Stimulated activated CD4-positive, alpha-beta T cell treated with anti-CD3 and anti-CD28 coated beads, Interleukin-2, amount 100 ng/mL, for 4 hours (primary cell): Measurements from ENCODE around the gene PRKCD.

Source experiments
- DNase-seq: peaks from one replicate; pipeline ENCODE4 v3.0.0-alpha.2; 2020; ENCODE audit warnings: low read depth

The PRKCD gene

DNA sequence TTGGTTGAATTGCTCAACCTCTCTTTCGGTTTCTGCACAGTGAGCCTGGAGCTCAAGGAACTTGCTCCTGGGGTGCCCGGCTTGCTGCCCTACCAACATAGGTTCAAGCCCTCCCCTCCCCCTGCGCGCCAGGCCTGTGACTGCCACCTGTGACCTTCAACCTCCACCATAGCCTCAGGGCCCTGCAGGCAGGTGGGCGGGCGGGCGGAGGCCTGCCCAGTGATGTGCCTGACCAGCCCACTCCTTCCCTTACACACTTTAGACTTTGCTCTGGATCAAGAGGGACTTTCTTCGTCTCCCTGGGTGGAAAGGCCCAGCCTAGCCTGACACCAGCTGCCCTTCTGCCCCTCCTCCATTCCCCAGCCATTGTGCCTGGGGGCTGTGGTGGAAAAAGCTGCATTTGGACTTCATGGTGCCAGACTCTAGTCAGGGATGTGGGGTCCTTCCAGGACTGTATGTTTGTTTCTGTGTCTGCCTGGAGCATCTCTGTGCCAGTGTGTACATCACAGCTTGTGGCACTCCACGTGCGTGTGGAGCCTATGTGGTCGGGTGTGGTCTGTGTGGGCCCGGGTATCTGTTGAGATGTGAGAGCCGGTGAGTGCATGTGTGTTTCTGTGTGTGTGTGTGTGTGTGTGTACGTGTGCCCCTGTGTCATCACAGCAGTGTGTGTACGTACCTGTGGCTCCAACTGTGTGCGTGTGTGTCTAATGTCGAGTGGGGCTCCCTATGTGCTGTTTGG is 9.5 kb downstream of the PRKCD start:
- no peak for DNase-seq

DNA sequence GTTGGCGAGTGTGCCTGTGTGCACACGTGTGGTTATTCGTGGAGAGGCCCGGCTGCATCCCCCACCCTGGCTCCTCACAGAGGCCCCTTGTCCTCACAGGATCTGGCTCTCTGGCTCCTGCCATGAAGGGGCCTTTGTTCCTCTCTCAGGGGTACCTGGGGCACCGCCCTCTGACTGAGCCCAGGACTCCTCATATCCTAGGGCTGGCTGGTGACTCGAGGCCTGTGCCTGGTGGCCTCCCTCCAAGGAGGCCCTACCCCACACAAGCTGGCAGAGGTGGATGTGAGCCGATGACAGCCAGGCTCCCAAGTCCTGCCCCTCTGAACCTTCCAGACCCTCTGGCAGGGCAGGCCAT is 10.0 kb downstream of the PRKCD start:
- DNase-seq = no peak

DNA sequence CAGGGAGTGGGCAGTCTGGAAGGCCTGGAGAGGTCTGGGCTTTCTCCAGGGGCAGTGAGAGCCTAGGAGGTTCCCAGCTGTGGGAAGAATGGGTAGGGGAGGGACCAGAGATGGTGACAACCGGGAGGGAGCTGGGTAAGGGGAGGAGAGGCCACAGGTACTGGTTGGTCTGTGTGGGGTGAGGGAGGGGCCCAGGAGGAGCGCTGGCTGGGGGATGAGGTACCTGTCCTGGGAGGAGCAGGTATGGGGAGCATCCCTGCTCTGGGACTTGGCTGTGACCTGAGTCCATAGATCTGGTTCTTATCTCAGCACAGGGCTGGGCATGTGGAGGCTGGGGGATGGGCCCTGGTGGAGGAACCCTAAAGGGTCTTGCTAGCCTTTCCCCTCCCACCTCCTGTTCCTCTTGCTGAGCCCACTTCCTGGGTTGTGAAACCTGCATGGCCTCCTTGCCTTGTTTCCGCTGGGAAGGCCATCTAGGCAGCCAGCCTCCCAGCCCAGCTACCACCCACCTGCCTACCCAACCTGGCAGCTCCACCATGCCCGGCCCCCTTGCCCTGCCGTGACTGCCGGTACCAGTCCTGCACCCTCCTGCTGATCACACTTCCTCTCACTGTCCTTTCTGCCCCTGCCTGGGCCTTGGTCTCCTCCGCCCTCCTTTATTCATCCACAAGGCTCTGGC is 11.0 kb downstream of the PRKCD start:
- DNase-seq = no peak

DNA sequence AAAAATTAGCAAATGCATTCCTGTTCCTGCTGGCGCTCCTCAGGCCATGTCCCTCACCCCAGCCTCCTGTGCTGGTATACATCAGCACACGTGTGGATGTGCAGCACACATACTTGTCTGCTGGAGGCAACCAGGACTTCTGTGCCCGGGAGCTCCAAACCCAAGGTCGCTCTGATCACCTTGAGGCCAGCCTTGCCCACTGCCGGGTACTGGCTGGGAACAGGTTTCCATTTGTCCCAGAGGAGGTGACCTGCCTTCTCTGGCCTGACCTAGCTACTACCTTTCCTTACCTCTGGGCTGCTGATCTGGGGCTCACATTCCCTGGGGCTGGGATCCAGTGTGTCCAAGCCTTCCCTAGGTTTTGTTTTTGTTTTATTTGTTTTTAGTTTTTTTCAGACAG is 12.1 kb downstream of the PRKCD start:
- DNase-seq = no peak

DNA sequence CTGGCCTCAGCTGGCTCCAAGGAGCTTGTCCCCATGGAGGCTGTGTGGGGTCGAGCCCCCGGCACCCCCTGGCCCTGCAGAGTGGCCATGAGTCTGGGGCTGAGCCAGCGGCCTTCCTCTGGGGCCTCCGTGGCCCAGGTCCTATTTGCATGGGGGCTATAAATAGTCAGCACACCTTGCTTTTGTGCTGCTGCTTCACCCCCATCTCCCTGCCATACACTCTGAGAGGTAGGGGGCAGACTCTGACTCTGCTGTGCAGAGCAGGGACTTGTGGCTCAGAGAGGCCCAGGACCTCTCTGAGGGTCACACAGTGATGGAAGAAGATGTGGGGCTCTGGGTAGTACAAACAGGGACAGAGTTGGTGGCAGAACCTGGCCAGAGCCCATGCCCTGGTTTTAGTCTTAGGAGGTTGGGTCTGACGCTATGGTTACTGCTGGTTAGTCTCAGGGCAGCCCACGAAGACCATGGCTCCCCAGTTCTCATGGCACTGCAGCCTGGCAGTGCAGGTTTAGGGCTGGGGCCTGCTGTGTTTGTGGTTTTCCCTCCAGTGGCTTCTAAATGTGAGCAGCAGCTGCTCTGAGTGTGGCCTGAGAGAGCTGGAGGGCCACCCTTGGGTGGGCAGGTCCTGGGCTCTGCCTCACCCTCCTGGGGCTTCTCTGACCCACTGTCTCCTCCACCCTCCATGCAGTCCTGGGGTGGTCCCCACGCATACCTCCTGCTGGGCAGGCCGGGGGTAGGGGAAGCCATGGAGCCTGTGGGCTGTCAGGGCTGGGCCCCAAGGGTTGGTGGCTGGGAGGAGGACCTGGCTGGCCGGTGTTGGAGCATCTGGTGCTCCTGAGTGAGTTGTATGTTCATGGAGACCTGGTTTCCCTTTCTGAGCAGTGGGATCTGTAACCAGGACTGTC is 13.6 kb downstream of the PRKCD start:
- DNase-seq = no peak

DNA sequence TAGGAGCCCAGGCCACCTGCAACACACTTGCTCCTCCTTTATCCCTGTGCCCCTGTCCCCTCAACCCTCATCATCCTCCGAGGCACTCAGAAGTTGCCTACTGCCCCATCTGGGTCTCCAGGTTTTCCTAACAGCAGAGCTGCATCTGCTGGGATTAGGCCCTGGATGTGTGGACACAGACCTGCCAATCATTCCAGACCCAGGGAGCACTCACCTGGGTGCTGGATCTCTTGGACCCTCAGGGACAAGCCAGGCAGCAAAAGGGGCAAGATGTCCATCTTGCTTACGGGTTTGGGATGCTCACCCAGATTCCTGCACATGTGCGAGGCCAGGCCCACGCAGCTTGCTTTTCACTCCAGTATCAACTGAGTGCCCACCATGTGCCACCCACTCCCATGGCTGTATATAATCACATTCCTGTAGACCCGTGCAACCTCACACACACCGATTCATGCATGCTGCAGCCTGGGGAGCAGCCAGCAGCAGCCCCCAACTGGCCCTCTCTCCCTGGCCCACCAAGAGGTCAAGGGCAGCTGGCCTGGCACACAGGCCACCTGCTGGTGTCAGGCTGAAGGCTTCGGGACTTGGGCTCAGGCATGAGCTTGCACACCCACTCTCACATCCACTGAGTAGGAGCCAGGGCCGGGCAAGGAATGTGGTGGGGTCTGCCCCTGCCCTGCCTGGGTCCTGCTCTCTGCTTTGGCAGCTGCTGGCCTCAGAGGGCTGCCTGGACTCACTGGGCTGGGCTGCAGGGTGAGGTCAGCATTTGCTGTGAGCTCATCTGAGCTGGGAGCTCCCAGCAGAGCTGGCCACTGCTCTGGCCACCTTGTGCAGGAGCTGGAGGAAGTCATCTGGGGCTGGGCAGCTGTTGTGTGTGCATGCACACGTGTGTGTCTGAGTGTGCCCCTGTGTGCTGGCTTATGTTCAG is 14.9 kb downstream of the PRKCD start:
- no peak for DNase-seq

DNA sequence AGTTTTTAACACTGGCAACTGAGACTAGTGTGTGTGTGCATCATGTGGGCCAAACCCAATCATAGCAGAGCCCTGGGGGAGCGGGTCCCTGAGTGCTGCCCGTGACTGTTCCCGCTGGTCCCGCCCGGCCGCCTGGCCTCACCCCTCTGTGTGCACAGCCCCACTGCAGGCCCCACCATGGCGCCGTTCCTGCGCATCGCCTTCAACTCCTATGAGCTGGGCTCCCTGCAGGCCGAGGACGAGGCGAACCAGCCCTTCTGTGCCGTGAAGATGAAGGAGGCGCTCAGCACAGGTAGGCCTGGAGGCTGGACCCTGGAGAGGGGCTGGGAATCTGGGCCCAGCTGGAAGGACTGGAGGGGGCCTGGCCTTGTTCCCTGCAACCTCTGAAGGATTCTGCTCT is 17.2 kb downstream of the PRKCD start:
- DNase-seq = no peak

DNA sequence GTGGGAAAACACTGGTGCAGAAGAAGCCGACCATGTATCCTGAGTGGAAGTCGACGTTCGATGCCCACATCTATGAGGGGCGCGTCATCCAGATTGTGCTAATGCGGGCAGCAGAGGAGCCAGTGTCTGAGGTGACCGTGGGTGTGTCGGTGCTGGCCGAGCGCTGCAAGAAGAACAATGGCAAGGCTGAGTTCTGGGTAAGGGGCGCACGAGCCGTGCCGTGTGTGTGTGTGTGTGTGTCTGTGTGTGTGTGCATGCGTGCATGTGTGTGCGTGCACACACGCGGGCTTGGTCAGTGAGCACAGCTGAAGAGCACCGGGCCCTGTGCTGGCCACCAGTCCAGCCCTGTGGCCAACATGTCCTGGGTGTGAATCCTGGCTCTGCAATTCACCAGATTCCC is 18.6 kb downstream of the PRKCD start:
- DNase-seq = no peak

DNA sequence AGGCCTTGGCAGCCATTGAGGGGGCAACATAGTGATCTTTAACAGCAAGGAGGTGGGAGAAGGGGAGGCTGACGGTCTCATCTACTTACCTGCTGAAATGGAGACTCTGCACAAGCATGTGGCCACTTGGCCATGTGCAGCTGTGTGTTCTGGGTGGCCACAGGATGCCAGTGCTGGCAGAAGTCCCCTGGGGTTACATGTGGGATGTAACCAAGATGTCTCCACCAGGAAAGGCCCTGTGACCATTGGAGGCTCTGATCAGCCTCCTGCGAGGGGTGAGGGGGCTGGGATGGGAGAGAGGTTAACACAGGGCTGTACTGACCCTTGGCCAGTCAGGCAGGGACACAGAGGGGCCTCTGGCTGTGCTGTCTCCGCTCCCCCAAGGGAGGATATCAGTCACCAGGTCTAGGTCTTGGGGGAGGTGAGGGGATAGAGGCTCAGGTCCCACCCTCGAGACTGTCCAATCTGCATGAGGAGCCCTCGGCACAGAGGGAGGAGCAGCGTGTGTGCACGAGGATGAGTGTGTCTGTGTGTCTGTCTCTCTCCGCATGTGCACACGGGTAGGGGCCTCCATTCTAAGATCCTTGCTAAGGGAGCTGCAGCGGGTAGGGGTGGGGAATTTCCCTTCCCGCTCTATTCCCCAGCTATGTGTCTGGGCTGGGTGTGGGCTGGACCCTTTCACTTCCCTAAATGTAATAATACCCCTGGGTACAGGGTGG is 19.5 kb downstream of the PRKCD start:
- no peak for DNase-seq

DNA sequence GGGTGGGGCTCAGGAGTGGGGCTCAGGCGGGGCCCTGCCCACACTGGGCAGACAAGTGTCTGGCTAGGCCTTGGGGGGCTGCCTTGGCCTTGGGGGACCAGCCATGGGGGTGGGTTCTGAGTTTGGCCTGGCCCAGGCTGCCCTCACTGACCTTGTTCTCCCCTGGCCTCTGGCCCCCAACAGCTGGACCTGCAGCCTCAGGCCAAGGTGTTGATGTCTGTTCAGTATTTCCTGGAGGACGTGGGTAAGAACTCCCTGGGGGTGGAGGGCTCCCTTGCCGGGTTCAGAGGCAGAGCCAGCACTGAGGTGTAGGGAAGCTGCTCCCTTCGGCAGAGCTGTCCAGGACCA is 20.0 kb downstream of the PRKCD start:
- DNase-seq = no peak

DNA sequence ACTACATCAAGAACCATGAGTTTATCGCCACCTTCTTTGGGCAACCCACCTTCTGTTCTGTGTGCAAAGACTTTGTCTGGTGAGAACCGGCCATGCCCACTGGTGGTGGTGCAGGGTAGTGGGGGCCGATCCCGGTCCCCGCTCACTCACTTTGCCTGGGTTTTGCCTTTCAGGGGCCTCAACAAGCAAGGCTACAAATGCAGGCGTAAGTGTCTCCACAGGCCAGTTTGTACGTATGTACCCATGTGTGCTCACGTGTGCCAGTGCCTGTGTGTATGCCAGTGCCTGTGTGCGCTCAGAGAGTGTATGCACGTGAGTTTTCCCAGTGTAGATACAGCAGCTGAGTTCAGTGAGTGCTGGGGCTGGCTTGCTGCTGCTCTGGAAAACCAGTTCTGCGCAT is 20.5 kb downstream of the PRKCD start:
- DNase-seq = no peak

DNA sequence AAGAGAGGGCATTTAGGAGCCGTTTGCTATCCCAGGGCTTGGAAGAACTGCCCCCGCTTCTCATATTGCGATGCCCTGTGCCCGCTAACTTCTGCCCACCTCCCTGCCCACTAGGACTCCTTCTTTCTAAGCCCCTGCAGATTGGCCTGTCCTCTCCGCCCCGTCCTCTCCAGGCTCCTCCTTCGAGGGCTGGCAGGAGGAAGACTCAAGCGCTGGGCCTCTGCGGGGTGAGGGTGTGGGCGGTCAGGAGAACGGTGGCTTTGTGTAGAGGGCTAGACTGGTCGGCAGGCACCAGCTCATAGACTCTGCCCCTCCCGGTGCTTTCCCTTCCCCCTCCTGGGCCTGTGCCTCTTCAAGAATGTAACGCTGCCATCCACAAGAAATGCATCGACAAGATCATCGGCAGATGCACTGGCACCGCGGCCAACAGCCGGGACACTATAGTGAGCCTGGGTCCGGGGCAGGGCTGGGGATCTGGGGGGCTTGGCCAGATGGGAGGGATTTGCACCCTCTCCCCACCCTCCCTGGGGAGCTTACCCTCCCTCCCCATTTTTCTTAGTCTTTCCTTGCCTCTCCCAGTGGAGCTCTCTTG is 21.9 kb downstream of the PRKCD start:
- no peak for DNase-seq

DNA sequence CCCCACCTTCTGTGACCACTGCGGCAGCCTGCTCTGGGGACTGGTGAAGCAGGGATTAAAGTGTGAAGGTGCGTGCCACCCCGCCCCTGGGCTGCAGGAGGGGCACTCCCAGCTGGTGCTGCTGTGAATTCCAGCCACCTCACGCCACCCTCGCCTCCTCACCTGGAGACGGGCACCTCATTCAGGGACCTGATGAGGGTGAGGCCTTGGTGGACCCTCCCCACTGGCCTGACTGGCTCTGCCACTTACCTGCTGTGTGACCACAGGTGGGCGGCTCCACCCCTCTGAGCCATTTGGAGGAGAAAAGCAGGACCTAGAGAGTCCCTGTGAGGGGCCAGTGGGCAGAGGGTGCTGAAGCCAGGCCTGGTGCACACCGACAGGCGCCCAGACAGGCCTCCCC is 22.5 kb downstream of the PRKCD start:
- no peak for DNase-seq

DNA sequence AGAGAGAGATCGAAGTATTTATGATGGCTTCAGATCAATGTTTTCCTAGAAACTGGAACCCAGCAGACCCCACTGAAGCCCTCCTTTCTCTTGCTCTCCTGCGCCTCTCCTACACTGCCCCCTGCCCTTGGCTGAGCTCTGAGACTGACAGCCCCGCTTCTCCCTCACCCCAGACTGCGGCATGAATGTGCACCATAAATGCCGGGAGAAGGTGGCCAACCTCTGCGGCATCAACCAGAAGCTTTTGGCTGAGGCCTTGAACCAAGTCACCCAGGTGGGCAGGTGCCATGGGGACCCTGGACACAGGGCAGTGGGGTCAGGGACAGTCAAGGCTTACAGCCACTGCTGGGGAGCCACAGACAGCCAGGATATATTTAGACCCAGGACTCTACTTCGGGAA is 23.7 kb downstream of the PRKCD start:
- no peak for DNase-seq

DNA sequence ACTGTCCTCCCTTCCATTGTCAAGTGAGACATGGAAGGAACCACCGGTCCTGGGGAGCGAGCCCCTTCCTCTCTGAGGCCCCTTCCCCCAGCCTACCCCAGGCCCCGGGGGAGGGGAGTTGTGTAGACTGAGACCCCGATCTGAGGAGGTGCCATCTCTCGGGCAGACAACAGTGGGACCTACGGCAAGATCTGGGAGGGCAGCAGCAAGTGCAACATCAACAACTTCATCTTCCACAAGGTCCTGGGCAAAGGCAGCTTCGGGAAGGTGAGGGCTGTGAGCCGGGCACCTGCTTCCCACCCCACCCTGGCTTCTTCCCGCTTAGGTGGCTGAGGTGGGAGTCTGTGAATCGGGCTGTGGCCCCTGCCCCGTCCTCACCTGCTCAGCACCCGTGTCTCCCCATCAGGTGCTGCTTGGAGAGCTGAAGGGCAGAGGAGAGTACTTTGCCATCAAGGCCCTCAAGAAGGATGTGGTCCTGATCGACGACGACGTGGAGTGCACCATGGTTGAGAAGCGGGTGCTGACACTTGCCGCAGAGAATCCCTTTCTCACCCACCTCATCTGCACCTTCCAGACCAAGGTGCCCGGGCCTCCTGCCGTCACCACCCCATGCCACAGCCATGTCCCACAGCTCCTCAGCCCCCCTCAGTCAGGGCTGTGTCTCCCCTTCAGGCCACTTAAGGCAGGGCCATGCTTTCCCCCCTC is 24.9 kb downstream of the PRKCD start:
- DNase-seq = no peak

DNA sequence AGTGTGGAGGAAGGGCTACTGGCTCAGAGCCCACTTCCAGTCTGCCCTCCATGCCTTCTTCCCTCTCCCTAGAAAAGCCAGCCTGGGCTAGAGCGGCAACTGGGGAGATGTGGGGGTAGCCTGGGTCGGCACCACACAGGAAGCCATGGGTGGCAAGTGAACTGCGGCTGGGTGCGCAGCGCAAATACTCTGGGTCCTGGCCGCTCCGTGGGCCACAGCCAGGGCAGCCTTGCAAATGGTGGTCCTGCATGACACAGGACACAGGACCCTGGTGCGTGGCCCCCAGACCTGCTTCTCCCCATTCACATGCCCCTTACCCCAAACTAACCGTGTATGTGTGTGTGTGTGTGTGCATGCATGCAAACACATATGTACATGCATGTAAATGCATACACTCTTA is 25.7 kb downstream of the PRKCD start:
- DNase-seq = no peak

DNA sequence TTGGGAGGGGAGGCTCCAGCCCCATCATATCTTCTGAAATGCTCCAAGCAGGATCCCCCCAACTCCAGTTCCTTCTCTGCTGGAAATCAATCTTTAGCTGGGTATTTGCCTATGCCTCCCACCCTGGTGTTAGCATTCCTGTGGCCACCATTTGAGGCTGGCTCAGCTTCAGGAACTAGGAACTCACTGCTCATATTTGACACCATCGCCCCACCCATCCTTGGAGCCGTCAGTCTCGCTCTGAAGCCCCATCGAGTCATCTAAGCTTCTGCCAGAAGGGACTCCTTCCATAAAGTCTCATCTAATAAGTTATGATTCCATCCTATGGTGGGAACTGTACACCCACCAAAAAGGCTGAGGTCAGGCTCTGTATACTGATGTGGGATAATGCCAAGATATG is 26.4 kb downstream of the PRKCD start:
- no peak for DNase-seq

DNA sequence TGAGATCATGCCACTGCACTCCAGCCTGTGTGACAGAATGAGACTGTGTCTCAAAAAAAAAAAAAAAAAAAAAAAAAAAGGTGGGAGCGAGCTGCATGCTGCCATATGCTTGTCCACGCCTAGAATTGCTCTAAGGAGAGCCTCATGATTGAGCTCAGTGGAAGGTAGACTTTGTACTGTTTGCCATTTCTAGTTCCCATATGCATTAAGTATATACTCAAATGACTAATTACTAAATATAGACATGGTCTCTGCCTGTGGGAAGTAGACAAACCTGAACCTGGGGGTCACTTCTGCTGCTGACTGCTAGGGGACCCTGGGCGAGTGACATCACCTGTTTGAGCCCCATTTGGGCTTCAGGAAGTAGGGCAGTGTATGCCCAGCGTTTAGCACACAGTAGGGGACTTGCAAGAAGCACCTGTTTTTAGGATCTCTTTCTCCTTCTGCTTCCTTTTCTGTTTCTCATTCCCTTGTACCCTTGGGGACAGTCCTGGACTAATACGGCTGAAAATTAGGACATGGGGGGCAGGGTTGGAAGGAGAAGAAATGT is 27.2 kb downstream of the PRKCD start:
- DNase-seq = no peak

DNA sequence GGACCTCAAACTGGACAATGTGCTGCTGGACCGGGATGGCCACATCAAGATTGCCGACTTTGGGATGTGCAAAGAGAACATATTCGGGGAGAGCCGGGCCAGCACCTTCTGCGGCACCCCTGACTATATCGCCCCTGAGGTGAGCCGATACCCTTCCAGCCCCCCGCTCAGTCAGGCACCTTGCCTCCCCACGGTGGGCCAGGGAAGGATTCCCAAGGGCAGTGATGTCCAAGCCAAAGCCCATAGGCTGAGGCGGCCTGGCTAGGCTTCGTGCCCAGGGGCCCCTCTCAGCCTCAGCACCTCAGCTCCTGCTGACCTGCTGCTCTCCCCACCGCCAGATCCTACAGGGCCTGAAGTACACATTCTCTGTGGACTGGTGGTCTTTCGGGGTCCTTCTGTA is 27.7 kb downstream of the PRKCD start:
- DNase-seq = no peak

DNA sequence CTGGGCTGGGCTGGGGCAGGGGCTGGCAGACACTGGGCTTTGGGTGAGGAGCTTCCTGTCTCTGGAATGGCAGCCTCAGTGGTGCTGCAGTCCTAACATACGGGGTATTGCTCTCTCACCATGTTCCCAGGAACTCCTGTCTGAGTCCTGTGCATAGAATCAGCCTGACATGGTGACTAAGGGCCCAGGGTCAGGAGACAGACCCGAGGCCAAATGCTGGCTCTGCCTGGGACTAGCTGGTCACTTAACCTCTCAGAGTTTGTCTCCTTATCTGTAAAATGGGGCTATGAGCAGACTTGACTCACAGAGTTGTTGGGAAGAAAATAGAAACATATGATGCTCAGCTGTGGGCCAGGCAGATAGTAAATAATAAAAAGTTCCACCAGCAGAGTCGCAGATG is 28.3 kb downstream of the PRKCD start:
- DNase-seq = no peak
